Hepatocyte (in vitro differentiated cells): ENCODE data around the gene TMEM8B. TPM values are rescaled to one million over a fixed set of nuclear protein-coding genes. Genes with fewer than 3 reads are reported as not detected.

Experiments
- DNase-seq: peaks from one replicate; pipeline ENCODE4 v3.0.0-alpha.2; 2016; ENCODE audit warnings: low spot score
- H2AFZ ChIP-seq: fragments of 200-600 bp; sonication (generic); 2 replicates; pipeline ENCODE4 v1.6.0; 2016; ENCODE audit warnings: antibody characterized with exemption, mild to moderate bottlenecking
- H3K27ac ChIP-seq: fragments of 200-600 bp; sonication (generic); 2 replicates; pipeline ENCODE4 v1.5.1; 2016; ENCODE audit warnings: mild to moderate bottlenecking
- H3K27me3 ChIP-seq: fragments of 200-600 bp; sonication (generic); 2 replicates; pipeline ENCODE4 v1.6.1; 2016
- H3K36me3 ChIP-seq: fragments of 200-600 bp; sonication (generic); replicated peaks from 2 replicates; pipeline ENCODE4 v1.5.1; 2016; ENCODE audit warnings: low read depth; ENCODE audit not compliant: insufficient read depth
- H3K4me1 ChIP-seq: fragments of 200-600 bp; sonication (generic); 2 replicates; pipeline ENCODE4 v1.5.1; 2016; ENCODE audit warnings: mild to moderate bottlenecking, moderate library complexity; ENCODE audit not compliant: insufficient read depth
- H3K4me2 ChIP-seq: fragments of 200-600 bp; sonication (generic); 2 replicates; pipeline ENCODE4 v1.6.0; 2016
- H3K4me3 ChIP-seq: fragments of 200-600 bp; sonication (generic); 2 replicates; pipeline ENCODE4 v1.5.1; 2016; ENCODE audit warnings: mild to moderate bottlenecking
- H3K79me2 ChIP-seq: fragments of 200-600 bp; sonication (generic); 2 replicates; pipeline ENCODE4 v1.6.0; 2017; ENCODE audit warnings: mild to moderate bottlenecking
- H3K9me2 ChIP-seq: fragments of 200-600 bp; sonication (generic); replicated peaks from 2 replicates; pipeline ENCODE4 v1.6.0; 2017; ENCODE audit warnings: mild to moderate bottlenecking; ENCODE audit not compliant: insufficient read depth
- H3K9me3 ChIP-seq: fragments of 200-600 bp; sonication (generic); 2 replicates; pipeline ENCODE4 v1.5.1; 2016; ENCODE audit warnings: low read depth, mild to moderate bottlenecking
- H4K20me1 ChIP-seq: fragments of 200-600 bp; sonication (generic); 2 replicates; pipeline ENCODE4 v1.6.0; 2016; ENCODE audit warnings: mild to moderate bottlenecking; ENCODE audit not compliant: insufficient read depth, poor library complexity, severe bottlenecking
- EZH2 ChIP-seq: fragments of 200-600 bp; sonication (generic); IDR thresholded peaks from 2 replicates; pipeline ENCODE4 v1.6.1; 2016; ENCODE audit warnings: antibody characterized with exemption, mild to moderate bottlenecking, borderline replicate concordance
- EZH2phosphoT487 ChIP-seq: fragments of 200-600 bp; sonication (generic); IDR thresholded peaks from one replicate; pipeline ENCODE4 v1.6.1; 2018; ENCODE audit warnings: antibody characterized with exemption, mild to moderate bottlenecking, low read depth, moderate library complexity; ENCODE audit not compliant: unreplicated experiment, severe bottlenecking
- WGBS: methylation state at CpG from one replicate; pipeline ENCODE4 v1.1.6; 2016; ENCODE audit warnings: low lambda C conversion rate; ENCODE audit errors: missing lambda C conversion rate; 5-methylcytosine and 5-hydroxymethylcytosine counted together
- polyA plus RNA-seq: library from polyadenylated mRNA; unstranded; fragments of >200 nt; fragmentation: Nextera tagmentation; extraction: Ambion mirVana; gene quantifications from 2 replicates; pipeline ENCODE4 v1.2.1, GENCODE V29; 2016
- total RNA-seq: library from RNA; depleted of rRNA; stranded (reverse); fragments of >200 nt; gene quantifications from 2 replicates; pipeline ENCODE4 v1.2.3, GENCODE V29; 2014
- TF ChIP-seq, protein P1 (sequence below): fragments of 200-600 bp; sonication (generic); IDR thresholded peaks from 2 replicates; pipeline ENCODE4 v1.5.1; 2016; ENCODE audit warnings: antibody characterized with exemption, mild to moderate bottlenecking; ENCODE audit not compliant: poor library complexity

Gene TMEM8B, protein sequence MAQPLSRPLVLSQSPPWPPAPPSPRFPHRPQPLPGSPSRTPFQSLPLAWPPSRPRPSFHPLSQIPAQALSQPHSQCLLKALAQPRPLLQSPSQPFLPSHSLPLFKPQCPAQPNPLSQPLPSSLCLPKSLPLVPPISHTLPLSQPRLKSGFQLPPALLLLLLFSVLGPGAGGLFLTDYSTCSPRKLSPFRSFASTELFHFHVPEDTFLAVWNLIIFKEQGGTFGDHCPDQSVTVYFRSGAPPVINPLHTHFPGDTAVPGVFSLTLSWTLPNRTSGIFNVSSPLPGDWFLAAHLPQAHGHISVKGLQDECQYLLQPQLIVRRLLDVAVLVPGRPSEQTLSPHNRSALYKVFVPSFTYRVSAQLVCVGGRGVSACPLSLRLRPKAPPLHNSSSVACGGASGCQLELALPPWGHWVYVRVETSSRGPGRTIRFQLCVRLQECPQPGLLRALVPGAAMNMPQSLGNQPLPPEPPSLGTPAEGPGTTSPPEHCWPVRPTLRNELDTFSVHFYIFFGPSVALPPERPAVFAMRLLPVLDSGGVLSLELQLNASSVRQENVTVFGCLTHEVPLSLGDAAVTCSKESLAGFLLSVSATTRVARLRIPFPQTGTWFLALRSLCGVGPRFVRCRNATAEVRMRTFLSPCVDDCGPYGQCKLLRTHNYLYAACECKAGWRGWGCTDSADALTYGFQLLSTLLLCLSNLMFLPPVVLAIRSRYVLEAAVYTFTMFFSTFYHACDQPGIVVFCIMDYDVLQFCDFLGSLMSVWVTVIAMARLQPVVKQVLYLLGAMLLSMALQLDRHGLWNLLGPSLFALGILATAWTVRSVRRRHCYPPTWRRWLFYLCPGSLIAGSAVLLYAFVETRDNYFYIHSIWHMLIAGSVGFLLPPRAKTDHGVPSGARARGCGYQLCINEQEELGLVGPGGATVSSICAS
- total RNA-seq (7.5 and 12.3 TPM in 2 replicates), polyA plus RNA-seq (13.4 and 14.6 TPM in 2 replicates)

DNA sequence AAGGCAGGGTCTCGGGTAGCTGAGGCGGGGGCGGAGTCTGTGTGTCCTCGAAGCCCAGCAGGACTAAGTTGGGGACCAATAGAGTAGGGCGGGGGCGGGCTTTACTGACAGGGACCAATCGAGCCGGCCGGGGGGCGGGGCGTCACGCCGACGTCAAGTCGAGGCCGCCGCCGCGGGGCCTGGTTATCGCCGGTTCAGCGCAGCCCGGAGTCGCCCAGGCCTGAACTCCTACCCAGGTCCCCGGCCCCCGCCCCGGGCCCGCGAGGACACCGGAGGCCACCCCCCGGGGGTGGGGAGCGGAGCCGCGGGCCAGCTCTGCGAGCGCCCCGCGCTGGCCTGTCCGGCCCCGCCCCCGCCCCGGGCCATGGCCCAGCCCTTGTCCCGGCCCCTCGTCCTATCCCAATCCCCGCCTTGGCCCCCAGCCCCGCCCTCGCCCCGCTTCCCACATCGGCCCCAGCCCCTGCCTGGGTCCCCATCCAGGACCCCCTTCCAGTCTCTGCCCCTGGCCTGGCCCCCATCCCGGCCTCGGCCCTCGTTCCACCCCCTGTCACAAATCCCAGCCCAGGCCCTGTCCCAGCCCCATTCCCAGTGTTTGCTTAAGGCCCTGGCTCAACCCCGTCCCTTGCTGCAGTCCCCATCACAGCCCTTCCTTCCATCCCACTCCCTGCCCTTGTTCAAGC, at the start of gene TMEM8B:
TMEM8B (plus strand) TSS at position 145 of the 680 bp plus-strand sequence; CDS start at position 365, 220 bp downstream.
- H3K9me2 ChIP-seq = no peaks in the 10 kb centered on the region
- TF ChIP-seq, protein P1, sequence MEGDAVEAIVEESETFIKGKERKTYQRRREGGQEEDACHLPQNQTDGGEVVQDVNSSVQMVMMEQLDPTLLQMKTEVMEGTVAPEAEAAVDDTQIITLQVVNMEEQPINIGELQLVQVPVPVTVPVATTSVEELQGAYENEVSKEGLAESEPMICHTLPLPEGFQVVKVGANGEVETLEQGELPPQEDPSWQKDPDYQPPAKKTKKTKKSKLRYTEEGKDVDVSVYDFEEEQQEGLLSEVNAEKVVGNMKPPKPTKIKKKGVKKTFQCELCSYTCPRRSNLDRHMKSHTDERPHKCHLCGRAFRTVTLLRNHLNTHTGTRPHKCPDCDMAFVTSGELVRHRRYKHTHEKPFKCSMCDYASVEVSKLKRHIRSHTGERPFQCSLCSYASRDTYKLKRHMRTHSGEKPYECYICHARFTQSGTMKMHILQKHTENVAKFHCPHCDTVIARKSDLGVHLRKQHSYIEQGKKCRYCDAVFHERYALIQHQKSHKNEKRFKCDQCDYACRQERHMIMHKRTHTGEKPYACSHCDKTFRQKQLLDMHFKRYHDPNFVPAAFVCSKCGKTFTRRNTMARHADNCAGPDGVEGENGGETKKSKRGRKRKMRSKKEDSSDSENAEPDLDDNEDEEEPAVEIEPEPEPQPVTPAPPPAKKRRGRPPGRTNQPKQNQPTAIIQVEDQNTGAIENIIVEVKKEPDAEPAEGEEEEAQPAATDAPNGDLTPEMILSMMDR = no peak
- TF ChIP-seq EZH2 (no peak), EZH2phosphoT487 (no peak)
- H3K4me2 ChIP-seq = peak within 1 kb of the TSS; percentile 94
- no peaks in the 10 kb centered on the region for H4K20me1 ChIP-seq
- DNase-seq = peak; percentile 98
- H3K79me2 ChIP-seq = peaks cover 24% of the 10 kb centered on the region
- 0% methylated on average over 6 of the region's 53 CpGs for WGBS
- peak within 1 kb of the TSS; percentile 94 for H3K27ac ChIP-seq
- H3K4me3 ChIP-seq = peak within 1 kb of the TSS; percentile 46
- peak within 1 kb of the TSS; percentile 96 for H2AFZ ChIP-seq
- peaks cover 39% of the 10 kb centered on the region for H3K4me1 ChIP-seq
- no peaks in the 10 kb centered on the region for H3K9me3 ChIP-seq
- H3K27me3 ChIP-seq = no peaks in the 10 kb centered on the region
- no peaks in the 10 kb centered on the region for H3K36me3 ChIP-seq

DNA sequence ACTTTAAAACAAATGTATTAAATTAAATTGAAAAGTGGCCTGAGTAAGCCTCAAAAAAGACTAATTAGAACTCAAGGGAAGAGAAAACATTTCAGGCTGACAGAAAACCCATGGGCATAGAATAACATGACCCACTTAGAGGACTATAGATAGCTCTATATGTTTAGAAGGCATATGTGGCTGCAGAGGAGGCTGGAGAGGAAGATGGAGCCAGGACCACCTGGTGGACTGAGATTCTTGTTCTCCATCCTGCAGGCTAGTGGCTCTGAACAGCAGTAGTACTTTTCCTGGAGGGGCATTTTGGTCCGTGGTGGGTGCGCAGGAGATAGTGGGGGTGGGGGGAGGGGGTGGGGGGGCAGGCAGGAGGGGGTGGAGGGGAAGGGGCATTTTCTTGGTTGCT, 48.0 kb upstream of the TMEM8B start:
- TF ChIP-seq, protein P1 = no peak
- no peak for TF ChIP-seq EZH2phosphoT487
- TF ChIP-seq EZH2 = no peak
- no peaks in the 10 kb centered on the region for H4K20me1 ChIP-seq

DNA sequence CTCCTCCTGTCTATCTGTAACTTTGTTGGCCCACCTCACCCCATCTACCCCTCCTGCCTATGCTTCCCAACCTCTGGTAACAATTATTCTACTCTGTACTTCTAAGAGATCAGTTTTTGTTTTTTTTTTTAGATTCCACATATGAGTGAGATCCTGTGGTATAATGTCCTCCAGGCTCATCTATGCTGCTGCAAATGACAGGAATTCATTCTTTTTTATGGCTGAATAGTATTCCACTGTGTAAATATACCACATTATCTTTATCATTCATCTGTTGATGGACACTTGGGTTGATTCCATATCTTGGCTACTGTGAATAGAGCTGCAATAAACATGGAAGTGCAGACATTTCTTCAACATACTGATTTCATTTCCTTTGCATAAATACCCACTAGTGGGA, 45.6 kb upstream of the TMEM8B start:
- no peaks in the 10 kb centered on the region for H3K4me1 ChIP-seq
- no peak for DNase-seq
- no peaks in the 10 kb centered on the region for H3K79me2 ChIP-seq
- no peaks in the 10 kb centered on the region for H3K27me3 ChIP-seq
- no peak overlapping the region for H3K27ac ChIP-seq
- H3K4me2 ChIP-seq = no peak overlapping the region
- no peak overlapping the region for H2AFZ ChIP-seq
- H4K20me1 ChIP-seq = no peaks in the 10 kb centered on the region
- H3K4me3 ChIP-seq = no peak overlapping the region
- H3K36me3 ChIP-seq = no peaks in the 10 kb centered on the region
- TF ChIP-seq EZH2 = no peak
- no peak for TF ChIP-seq EZH2phosphoT487
- TF ChIP-seq, protein P1 = no peak
- no peaks in the 10 kb centered on the region for H3K9me2 ChIP-seq
- H3K9me3 ChIP-seq = no peaks in the 10 kb centered on the region

More for the DNA sequence above, 48.0 kb upstream of the TMEM8B start:
- DNase-seq = no peak
- Histone ChIP-seq H3K9me3 (no peaks in the 10 kb centered on the region), H3K27ac (no peak overlapping the region), H3K79me2 (no peaks in the 10 kb centered on the region), H2AFZ (no peak overlapping the region), H3K36me3 (no peaks in the 10 kb centered on the region), H3K4me1 (no peaks in the 10 kb centered on the region), H3K9me2 (no peaks in the 10 kb centered on the region), H3K4me2 (no peak overlapping the region), H3K4me3 (no peak overlapping the region), H3K27me3 (no peaks in the 10 kb centered on the region)
- WGBS = 80% methylated on average over 2 of the region's 2 CpGs
